ENCODE results near the gene G0S2. TPM values are rescaled to one million over a fixed set of nuclear protein-coding genes. Genes with fewer than 3 reads are reported as not detected.

The G0S2 gene
- total RNA-seq, 1 experiment from 2014 or later: 9.0 TPM

DNA sequence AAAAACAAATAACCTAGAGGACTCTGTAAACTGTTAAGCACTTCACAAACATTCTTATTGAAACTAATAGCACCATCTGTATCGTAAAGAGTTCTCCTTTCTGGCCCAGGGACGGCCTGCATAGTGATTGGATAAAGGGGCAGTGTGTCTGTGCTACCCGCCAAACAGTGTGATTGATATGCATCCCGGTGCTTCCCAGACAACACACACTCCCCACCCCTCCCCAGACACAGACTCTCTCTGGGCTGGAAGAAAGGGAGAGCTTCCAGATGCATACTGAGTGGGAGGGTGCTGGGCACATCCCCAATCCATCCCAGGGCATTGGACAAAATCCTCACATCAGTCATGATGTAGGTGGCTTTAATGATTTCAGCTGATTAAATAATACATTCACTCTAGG lies 33.1 kb downstream of the G0S2 start:
- TF ChIP-seq, protein P1, sequence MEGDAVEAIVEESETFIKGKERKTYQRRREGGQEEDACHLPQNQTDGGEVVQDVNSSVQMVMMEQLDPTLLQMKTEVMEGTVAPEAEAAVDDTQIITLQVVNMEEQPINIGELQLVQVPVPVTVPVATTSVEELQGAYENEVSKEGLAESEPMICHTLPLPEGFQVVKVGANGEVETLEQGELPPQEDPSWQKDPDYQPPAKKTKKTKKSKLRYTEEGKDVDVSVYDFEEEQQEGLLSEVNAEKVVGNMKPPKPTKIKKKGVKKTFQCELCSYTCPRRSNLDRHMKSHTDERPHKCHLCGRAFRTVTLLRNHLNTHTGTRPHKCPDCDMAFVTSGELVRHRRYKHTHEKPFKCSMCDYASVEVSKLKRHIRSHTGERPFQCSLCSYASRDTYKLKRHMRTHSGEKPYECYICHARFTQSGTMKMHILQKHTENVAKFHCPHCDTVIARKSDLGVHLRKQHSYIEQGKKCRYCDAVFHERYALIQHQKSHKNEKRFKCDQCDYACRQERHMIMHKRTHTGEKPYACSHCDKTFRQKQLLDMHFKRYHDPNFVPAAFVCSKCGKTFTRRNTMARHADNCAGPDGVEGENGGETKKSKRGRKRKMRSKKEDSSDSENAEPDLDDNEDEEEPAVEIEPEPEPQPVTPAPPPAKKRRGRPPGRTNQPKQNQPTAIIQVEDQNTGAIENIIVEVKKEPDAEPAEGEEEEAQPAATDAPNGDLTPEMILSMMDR (conservative IDR thresholded peaks at IDR 0.05; ENCODE audit: low read depth, low read length): no peak
- TF ChIP-seq EZH2 (IDR thresholded peaks at IDR 0.05; ENCODE audit: borderline replicate concordance, low read depth, low read length, poor library complexity, severe bottlenecking): no peak
- Histone ChIP-seq H3K36me3 (ENCODE audit: insufficient read depth, low read length, poor library complexity, severe bottlenecking) (no peaks in the 10 kb centered on the region), H3K4me1 (ENCODE audit: insufficient read depth, low read length, poor library complexity, severe bottlenecking) (no peaks in the 10 kb centered on the region), H3K4me3 (ENCODE audit: low read depth, low read length, poor library complexity, severe bottlenecking) (no peak overlapping the region), H3K9me3 (ENCODE audit: low read depth, low read length, poor library complexity, severe bottlenecking) (no peaks in the 10 kb centered on the region), H3K27ac (ENCODE audit: low read depth, low read length, poor library complexity, severe bottlenecking) (no peak overlapping the region), H3K27me3 (replicated peaks; ENCODE audit: insufficient read depth, low read depth, low read length, poor library complexity) (no peaks in the 10 kb centered on the region)
- POLR2A ChIA-PET (ENCODE audit: low non-redundant PET): no interaction called here
- intact Hi-C loops (cut with micrococcal nuclease; ENCODE audit: unreplicated experiment): no loop called here
- no TSS peak for BruUV-seq (replicated peaks)
- no peak for DNase-seq (ENCODE audit: low spot score)
- CTCF ChIA-PET: no interaction called here

DNA sequence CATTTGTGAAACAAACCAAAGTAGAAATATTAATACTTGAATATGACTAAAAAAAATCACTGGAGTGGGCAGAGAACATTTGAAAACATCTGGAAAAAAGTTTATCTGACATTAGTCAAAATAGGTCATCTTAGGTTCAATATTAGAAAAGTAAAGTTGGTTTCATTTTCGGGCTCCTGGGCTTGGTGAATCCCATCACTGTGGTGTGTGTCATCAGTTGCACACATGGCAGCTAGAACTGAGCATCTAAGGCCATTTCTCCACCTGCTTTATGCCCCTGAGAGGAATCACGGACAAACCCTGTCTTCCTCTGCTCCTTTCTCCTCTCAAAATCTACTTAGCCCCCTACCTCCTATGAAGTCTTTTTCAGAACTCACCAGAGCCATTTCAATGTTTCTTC lies 34.9 kb downstream of the G0S2 start:
- Histone ChIP-seq H3K27me3 (replicated peaks; ENCODE audit: insufficient read depth, low read depth, low read length, poor library complexity) (no peaks in the 10 kb centered on the region), H3K4me1 (ENCODE audit: insufficient read depth, low read length, poor library complexity, severe bottlenecking) (no peaks in the 10 kb centered on the region), H3K9me3 (ENCODE audit: low read depth, low read length, poor library complexity, severe bottlenecking) (no peaks in the 10 kb centered on the region), H3K4me3 (ENCODE audit: low read depth, low read length, poor library complexity, severe bottlenecking) (no peak overlapping the region), H3K27ac (ENCODE audit: low read depth, low read length, poor library complexity, severe bottlenecking) (no peak overlapping the region), H3K36me3 (ENCODE audit: insufficient read depth, low read length, poor library complexity, severe bottlenecking) (no peaks in the 10 kb centered on the region)
- no TSS peak for BruUV-seq (replicated peaks)
- TF ChIP-seq EZH2 (IDR thresholded peaks at IDR 0.05; ENCODE audit: borderline replicate concordance, low read depth, low read length, poor library complexity, severe bottlenecking): no peak
- TF ChIP-seq, protein P1 (conservative IDR thresholded peaks at IDR 0.05; ENCODE audit: low read depth, low read length): no peak
- DNase-seq (ENCODE audit: low spot score): no peak
- intact Hi-C loops (cut with micrococcal nuclease; ENCODE audit: unreplicated experiment): no loop called here
- CTCF ChIA-PET: no interaction called here
- POLR2A ChIA-PET (ENCODE audit: low non-redundant PET): no interaction called here

DNA sequence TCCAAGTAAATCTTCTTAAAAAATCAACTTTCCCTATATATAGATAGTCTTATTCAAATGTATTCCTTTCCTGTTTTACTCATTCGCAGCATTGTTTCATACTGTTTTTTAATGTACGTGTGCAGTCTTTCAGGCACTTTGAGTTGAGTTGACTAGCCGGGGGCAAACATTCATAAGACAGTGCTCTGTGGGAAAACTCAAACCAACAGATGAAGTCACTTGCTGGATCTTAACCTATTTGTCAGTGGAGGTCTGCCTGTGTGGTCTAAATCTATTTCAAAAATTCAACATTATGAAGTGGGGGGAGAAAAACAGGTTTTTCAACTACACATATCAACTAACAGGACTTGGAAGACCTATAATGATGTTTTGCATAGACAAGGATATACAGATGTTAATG lies 35.6 kb downstream of the G0S2 start:
- Histone ChIP-seq H3K36me3 (ENCODE audit: insufficient read depth, low read length, poor library complexity, severe bottlenecking) (no peaks in the 10 kb centered on the region), H3K27me3 (replicated peaks; ENCODE audit: insufficient read depth, low read depth, low read length, poor library complexity) (no peaks in the 10 kb centered on the region), H3K9me3 (ENCODE audit: low read depth, low read length, poor library complexity, severe bottlenecking) (no peaks in the 10 kb centered on the region), H3K4me3 (ENCODE audit: low read depth, low read length, poor library complexity, severe bottlenecking) (no peak overlapping the region), H3K4me1 (ENCODE audit: insufficient read depth, low read length, poor library complexity, severe bottlenecking) (no peaks in the 10 kb centered on the region), H3K27ac (ENCODE audit: low read depth, low read length, poor library complexity, severe bottlenecking) (no peak overlapping the region)
- no peak for TF ChIP-seq EZH2 (IDR thresholded peaks at IDR 0.05; ENCODE audit: borderline replicate concordance, low read depth, low read length, poor library complexity, severe bottlenecking)
- TF ChIP-seq, protein P1 (conservative IDR thresholded peaks at IDR 0.05; ENCODE audit: low read depth, low read length): no peak
- BruUV-seq (replicated peaks): no TSS peak
- CTCF ChIA-PET: no interaction called here
- intact Hi-C loops (cut with micrococcal nuclease; ENCODE audit: unreplicated experiment): no loop called here
- POLR2A ChIA-PET (ENCODE audit: low non-redundant PET): no interaction called here
- no peak for DNase-seq (ENCODE audit: low spot score)

Data from A673 (cell line).